Posterior cingulate gyrus (tissue), 11 donors: ENCODE measurements around the gene C10orf71.

ENCODE experiments used
- DNase-seq, 10 donors: peaks; one replicate each; pipeline versions ENCODE4 v3.0.0 to v3.0.0-alpha.2; 2020 to 2021; ENCODE audit warnings: mixed read lengths in 3 of 10
- intact Hi-C: fragments of 100-400 bp; cut with DNase I; formaldehyde crosslinking; loops from one replicate; pipeline ENCODE4 v1.15.1; 2023

Gene C10orf71

DNA sequence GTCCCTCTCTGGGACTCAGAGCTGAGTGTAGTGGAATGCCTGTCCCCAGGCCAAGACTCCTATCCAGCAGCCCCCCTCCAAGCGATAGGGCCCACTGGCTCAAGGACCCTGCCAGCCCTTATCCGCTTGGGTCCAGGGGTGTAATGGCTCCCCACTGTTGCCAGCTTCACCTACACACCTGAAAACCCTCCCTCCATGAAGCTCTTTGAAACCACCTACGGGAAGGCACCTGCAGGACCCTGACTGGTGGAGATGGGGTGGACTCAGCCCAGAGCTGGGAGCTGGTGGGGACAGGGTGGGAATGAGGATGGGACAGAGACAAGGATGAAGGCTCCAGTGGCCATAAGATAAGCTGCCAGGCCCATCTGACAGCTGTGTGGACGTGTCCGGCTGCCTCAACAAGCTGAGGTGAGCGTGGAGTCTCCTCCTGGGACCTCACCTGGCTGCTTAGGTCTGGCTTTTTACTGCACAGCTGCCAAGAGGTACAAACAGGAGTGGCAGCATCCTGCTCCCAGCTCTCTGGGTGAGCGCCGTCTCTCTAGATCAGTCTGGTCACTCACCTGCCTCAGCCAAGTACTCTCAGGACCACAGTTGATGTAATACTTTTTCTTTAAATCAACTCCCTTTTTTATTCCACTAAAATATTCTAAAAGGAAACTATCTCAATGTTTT, 55.1 kb downstream of the C10orf71 start:
- intact Hi-C loops, result no loop called here
- DNase-seq, result no peak

GRCh38 chr10:49354593-49354992, 55.6 kb downstream of the C10orf71 start:
- no peak for DNase-seq
- intact Hi-C loops, result no loop called here

- intact Hi-C loops, result no loop called here
- no peak for DNase-seq
Measured at GRCh38 chr10:49355221-49355620, 56.3 kb downstream of the C10orf71 start.

DNA sequence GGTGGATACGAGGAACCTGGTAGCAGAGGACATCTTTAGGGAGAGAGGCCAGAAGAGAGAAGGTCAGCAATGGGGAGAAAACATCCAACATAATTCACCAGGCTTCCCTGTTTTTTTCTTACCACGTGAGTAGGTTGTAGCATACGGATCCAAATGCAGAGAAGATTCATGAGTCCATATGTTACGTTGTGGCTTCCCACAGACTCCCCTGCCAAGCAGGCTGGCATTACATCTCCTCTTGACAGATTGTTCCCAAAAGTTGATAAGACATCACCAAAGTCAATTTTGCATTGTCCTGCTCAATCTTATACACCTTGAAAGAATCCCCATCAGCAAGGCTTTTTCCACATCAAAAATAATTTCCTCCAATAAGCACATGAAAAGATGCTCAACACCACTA, 57.2 kb downstream of the C10orf71 start:
- no peak for DNase-seq
- intact Hi-C loops, result no loop called here

DNA sequence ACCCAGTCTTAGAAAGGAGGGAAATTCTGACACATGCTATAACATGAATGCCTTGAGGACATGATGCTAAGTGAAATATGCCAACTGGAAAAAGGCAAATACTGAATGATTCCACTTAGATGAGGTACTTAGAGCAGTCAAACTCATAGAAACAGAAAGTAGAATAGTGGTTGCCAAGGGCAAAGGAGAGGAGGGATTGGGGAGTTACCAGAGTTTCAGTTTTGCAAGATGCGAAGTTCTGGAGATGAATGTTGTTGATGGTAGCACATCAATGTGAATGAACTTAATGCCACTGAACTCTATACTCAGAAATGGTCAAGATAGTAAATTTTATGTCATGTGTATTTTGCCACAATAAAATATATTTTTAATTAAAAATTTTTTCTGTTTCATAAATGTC, 58.0 kb downstream of the C10orf71 start:
- intact Hi-C loops, result no loop called here

GRCh38 chr10:49357910-49358309, 58.9 kb downstream of the C10orf71 start:
- intact Hi-C loops, result no loop called here
- no peak for DNase-seq

More for the DNA sequence above, 58.0 kb downstream of the C10orf71 start:
- no peak for DNase-seq

GRCh38 chr10:49359349-49360270, 60.6 kb downstream of the C10orf71 start:
- intact Hi-C loops, result no loop called here
- peak in 1 of 10 donors; percentile 51 for DNase-seq

- intact Hi-C loops, result no loop called here
Measured at GRCh38 chr10:49360271-49361177, 61.6 kb downstream of the C10orf71 start.

GRCh38 chr10:49361178-49361554, 62.2 kb downstream of the C10orf71 start:
- intact Hi-C loops, result no loop called here

More at GRCh38 chr10:49360271-49361177, 61.6 kb downstream of the C10orf71 start:
- peak in 2 of 10 donors; percentile 72 to 77 for DNase-seq

GRCh38 chr10:49361735-49362568, 63.0 kb downstream of the C10orf71 start:
- intact Hi-C loops, result no loop called here
- DNase-seq, result peak in 2 of 10 donors; percentile 52 to 55

More at GRCh38 chr10:49361178-49361554, 62.2 kb downstream of the C10orf71 start:
- peak in 2 of 10 donors; percentile 42 to 70 for DNase-seq

DNA sequence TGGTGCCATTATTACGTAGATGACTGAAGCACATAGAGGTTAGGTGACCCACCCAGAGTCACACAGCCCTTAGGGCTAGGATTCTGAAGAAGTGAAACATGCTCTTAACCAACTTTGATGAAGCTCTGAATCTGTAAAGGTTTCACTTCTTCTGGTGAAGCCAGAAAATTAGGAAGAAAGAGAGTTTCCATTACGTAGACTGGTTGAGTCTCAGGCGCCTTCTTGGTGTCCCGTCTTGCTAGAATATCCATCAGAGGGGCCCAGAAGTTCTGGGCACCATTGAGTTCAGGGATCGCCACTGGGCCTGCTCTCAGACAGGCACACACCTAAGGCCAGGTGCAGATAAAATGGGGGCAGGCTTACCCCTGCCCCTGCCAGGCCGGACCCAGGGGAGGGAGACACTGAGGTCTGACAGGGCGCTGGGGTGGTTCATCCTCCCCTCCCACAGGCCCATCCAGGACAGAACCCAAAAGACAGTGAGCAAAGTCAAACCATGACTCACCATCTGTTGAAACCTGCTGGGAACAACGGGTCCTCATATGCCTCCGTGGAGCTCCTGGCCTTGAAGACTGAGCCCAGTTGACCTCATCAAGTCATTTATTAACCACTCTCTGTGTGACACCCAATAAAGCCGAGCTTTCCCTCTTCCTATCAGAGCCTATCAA, 63.8 kb downstream of the C10orf71 start:
- DNase-seq, result peak in 2 of 10 donors; percentile 24 to 55
- intact Hi-C loops, result no loop called here

GRCh38 chr10:49363309-49364031, 64.5 kb downstream of the C10orf71 start:
- intact Hi-C loops, result no loop called here
- DNase-seq, result peak in 1 of 10 donors; percentile 59

- no peak for DNase-seq
Measured at GRCh38 chr10:49364051-49364450, 65.1 kb downstream of the C10orf71 start.

DNA sequence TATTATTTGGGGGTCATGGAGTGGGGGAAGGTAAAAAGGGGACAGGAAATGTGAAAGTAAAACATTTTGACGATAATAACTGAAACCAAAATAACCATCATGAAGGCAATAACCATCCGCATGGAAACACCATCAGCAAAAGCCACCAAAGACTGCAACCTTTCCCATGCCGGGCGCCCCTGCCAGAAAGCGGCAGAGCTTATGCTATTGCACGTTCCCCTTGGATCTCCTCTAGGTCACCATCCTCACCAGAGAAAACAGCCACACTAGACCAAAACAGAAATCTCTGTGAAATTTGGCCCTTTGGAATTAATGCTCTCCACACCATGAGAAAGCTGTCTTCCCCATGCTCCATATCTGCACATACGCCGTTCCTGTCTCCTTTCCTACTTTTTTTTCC, 65.8 kb downstream of the C10orf71 start:
- DNase-seq, result peak in 1 of 10 donors; percentile 67
- intact Hi-C loops, result no loop called here

More at GRCh38 chr10:49364051-49364450, 65.1 kb downstream of the C10orf71 start:
- intact Hi-C loops, result no loop called here

DNA sequence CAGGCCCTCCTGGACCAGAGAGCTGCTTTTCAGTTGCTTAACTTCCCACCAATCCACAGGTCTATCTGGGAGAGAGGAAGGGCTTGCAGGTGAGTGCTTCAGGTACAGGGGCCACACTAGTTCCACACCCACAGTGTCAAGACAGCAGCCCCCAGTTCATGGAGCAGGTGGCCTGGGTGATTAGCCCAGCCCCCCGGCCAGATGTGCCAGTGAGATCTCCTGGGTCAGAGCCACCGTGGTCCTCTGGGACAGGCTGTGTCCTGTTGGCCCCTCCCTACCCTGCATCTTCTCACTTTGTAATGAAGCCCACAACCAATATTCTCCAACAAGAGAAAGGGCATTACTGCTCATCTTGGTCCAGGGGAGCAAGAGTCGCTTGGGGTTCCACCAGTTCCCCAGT, 66.3 kb downstream of the C10orf71 start:
- no peak for DNase-seq
- intact Hi-C loops, result no loop called here

GRCh38 chr10:49365675-49366415, 66.9 kb downstream of the C10orf71 start:
- peak in 1 of 10 donors; percentile 74 for DNase-seq
- intact Hi-C loops, result no loop called here

GRCh38 chr10:49366460-49366859, 67.5 kb downstream of the C10orf71 start:
- intact Hi-C loops, result no loop called here
- DNase-seq, result no peak

GRCh38 chr10:49367600-49367999, 68.6 kb downstream of the C10orf71 start:
- no peak for DNase-seq
- intact Hi-C loops, result no loop called here
